ES-I3 (cell line): Measurements from ENCODE around the gene KTN1.

ENCODE experiments used
- H3K36me3 ChIP-seq: 2 replicates; pipeline ENCODE4 v1.6.1; 2013; ENCODE audit warnings: mild to moderate bottlenecking, low read length, control low read depth, moderate library complexity; ENCODE audit not compliant: insufficient read depth
- H3K4me1 ChIP-seq: 2 replicates; pipeline ENCODE4 v1.6.1; 2013; ENCODE audit warnings: mild to moderate bottlenecking, control low read depth, low read length; ENCODE audit not compliant: insufficient read depth
- H3K9ac ChIP-seq: 2 replicates; pipeline ENCODE4 v1.6.1; 2013; ENCODE audit warnings: low read depth, mild to moderate bottlenecking, low read length, moderate library complexity
- H3K9me3 ChIP-seq: 2 replicates; pipeline ENCODE4 v1.6.1; 2013; ENCODE audit warnings: mild to moderate bottlenecking, low read length, moderate library complexity; ENCODE audit not compliant: control insufficient read depth, insufficient read depth

The KTN1 gene

DNA sequence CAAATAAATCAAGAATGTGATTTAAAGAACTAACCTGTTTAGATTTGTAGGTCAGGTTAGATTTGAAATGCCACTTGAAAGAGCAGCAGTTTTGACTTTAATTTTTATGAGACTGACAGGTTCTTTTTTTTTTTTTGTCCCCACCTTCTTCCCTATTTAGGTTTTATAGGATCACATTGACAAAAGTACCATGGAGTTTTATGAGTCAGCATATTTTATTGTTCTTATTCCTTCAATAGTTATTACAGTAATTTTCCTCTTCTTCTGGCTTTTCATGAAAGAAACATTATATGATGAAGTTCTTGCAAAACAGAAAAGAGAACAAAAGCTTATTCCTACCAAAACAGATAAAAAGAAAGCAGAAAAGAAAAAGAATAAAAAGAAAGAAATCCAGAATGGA, 31.9 kb downstream of the KTN1 start:
- peaks cover 27% of the 10 kb centered on the region for H3K4me1 ChIP-seq
- no peak overlapping the region for H3K9ac ChIP-seq
- H3K9me3 ChIP-seq, result no peaks in the 10 kb centered on the region
- peaks cover 9% of the 10 kb centered on the region for H3K36me3 ChIP-seq

DNA sequence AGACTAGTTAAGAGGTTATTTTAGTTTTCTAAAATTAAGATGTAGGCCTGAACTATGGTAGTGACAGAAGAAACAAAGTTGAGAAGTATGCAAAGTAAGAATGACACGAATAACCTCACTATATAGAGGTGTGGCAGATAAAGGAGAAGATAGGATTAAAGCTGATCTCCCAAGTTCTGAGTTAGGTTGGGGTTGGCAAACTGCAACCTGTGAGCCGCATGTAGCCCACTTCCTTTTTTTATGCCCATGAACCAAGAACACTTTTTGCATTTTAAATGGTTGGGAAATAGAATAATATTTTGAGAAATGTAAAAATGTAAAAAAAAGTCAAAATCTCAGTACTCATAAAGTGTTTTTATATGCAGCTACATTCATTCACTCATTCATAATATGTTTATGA, 34.3 kb downstream of the KTN1 start:
- Histone ChIP-seq H3K36me3 (peaks cover 18% of the 10 kb centered on the region), H3K4me1 (peaks cover 15% of the 10 kb centered on the region), H3K9ac (no peak overlapping the region), H3K9me3 (peaks cover 7% of the 10 kb centered on the region)

DNA sequence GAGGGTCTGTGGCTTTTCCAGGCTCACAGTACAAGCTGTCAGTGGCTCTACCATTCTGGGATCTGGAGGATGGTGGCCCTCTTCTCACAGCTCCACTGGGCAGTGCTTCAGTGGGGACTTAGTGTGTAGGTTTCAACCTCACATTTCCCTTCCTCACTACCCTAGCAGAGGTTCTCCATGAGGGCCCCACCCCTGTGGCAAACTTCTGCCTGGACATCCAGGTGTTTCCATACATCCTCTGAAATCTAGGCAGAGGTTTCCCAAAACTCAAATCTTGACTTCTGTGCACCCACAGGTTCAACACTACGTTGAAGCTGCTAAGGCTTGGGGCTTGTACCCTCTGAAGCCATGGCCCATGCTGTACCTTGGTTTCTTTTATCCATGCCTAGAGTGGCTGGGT, 40.3 kb downstream of the KTN1 start:
- peaks cover 16% of the 10 kb centered on the region for H3K9me3 ChIP-seq
- H3K4me1 ChIP-seq, result no peaks in the 10 kb centered on the region
- H3K36me3 ChIP-seq, result peaks cover 33% of the 10 kb centered on the region
- H3K9ac ChIP-seq, result no peak overlapping the region

DNA sequence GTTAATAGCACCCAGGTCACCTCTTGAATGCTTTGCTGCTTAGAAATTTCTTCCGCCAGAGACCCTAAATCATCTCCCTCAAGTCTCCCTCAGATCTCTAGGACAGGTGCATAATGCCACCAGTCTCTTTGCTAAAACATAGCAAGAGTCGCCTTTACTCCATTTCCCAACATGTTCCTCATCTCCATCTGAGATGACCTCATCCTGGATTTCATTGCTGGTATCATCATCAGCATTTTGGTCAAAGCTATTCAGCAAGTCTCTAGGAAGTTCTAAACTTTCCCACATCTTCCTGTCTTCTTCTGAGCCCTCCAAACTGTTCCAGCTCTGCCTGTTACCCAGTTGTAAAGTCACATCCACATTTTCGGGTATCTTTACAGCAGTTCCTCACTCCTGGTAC, 41.0 kb downstream of the KTN1 start:
- no peak overlapping the region for H3K9ac ChIP-seq
- H3K36me3 ChIP-seq, result peaks cover 33% of the 10 kb centered on the region
- H3K9me3 ChIP-seq, result peaks cover 16% of the 10 kb centered on the region
- H3K4me1 ChIP-seq, result no peaks in the 10 kb centered on the region

DNA sequence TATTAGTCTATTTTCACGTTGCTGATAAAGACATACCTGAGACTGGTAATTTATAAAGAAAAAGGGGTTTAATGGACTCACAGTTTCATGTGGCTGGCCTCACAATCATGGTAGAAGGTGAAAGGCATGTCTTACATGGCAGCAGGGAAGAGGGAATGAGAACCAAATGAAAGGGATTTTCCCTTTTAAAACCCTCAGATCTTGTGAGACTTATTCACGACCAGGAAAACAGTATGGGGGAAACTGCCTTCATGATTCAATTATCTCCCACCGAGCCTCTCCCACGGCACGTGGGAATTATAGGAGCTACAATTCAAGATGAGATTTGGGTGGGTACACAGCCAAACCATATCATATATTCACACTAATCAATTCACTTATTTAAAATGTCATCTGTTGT, 41.4 kb downstream of the KTN1 start:
- Histone ChIP-seq H3K9ac (no peak overlapping the region), H3K4me1 (no peaks in the 10 kb centered on the region), H3K9me3 (peaks cover 16% of the 10 kb centered on the region), H3K36me3 (peaks cover 30% of the 10 kb centered on the region)

DNA sequence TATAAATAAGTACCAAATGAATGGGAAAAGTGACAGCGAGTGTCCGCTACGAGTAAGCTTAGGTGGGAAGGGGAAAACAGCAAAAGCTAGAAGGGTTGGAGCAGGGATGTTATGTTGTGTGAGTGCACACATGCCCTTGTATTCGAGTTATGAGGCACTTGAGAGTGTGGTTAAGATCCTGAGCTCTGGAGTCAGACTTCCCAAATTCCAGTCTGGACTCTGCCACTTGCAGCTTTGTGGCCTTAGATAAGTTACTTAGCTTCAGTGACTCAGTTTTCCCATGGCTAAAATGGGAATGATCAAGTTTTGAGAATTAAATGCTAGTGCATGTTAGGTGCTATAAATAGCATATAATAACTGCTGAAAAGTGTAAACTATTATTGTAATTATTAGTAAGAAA, 44.9 kb downstream of the KTN1 start:
- H3K9me3 ChIP-seq, result peaks cover 5% of the 10 kb centered on the region
- H3K36me3 ChIP-seq, result peaks cover 17% of the 10 kb centered on the region
- no peak overlapping the region for H3K9ac ChIP-seq
- no peaks in the 10 kb centered on the region for H3K4me1 ChIP-seq

DNA sequence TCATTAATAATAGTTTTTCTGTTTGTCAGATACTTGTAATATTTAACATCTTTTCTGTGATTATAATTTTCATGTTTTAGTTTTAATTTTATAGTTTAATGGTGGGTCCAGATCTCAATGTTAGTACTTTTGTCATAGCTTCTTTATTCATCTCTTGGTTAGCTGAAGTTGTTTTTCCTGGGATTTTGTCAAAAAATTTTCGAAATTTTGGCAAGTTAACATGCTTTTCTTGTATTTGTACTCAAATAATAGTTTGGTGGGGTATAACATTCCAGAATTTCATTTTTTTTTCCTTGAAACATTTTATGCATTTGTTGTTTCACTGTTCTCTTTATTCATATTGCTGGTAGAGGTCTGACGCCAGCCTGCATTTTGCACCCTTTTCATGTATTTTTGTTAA, 45.5 kb downstream of the KTN1 start:
- H3K36me3 ChIP-seq, result peaks cover 12% of the 10 kb centered on the region
- H3K4me1 ChIP-seq, result no peaks in the 10 kb centered on the region

DNA sequence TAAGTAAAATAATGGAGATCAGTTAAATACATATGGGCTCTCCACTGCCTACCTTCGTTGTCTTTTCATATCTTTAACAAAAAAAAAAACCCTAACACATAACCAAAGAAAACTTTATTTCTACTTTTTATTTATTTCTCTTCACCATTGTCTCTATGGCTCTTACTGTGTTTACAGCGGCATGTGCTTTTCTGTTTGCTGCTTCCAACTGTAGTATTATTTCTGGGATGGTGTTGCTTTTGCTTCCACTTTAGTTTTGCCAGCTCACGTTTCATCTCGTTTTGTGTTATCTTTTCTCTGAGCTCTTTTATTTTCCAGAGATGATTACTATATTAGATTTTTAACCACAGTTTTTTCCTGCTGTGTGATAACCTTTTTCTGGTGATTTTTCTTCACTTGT, 46.1 kb downstream of the KTN1 start:
- Histone ChIP-seq H3K9ac (no peak overlapping the region), H3K9me3 (no peaks in the 10 kb centered on the region), H3K4me1 (no peaks in the 10 kb centered on the region), H3K36me3 (peaks cover 5% of the 10 kb centered on the region)

More for the DNA sequence above, 45.5 kb downstream of the KTN1 start:
- peaks cover 3% of the 10 kb centered on the region for H3K9me3 ChIP-seq
- no peak overlapping the region for H3K9ac ChIP-seq

DNA sequence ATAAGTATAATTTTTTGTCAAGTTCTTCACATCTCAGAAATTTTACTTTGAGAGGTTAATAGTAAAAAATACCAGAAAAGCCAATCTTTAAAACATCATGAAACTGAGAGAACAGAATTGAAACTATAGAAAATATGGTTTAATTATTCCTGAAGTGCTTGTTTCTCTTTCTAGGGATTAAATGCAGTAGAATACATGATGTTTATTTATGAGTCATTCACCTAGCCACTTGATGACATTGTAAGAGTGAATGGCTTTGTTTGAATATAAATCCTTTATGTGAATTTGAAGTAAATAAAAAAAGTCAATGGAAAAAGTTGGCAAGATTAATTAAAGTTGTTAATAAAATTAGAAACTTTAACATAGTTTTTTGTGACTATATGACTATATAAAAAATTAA, 48.4 kb downstream of the KTN1 start:
- Histone ChIP-seq H3K36me3 (peaks cover 5% of the 10 kb centered on the region), H3K4me1 (no peaks in the 10 kb centered on the region), H3K9ac (no peak overlapping the region), H3K9me3 (no peaks in the 10 kb centered on the region)

DNA sequence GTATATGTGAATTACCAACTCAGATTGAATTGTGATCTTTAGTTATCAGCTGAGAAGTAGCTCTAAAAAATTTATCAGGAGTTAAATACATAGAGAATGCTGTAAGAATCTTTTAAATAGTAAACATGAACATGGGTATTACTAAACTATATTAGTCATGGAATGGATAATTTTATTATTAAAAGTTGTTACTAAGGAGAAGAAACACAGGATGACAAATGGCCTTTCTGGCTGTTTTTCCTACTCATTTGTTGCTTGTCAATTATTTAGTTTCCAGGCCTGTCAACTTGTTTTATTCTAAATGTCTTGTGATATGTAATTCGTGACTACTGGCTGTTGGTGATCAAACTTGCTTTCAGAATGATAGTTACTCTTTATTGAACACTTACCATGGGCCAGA, 58.7 kb downstream of the KTN1 start:
- H3K9ac ChIP-seq, result no peak overlapping the region
- no peaks in the 10 kb centered on the region for H3K9me3 ChIP-seq
- peaks cover 19% of the 10 kb centered on the region; the same call in 1 of the 2 replicates for H3K4me1 ChIP-seq
- H3K36me3 ChIP-seq, result peaks cover 10% of the 10 kb centered on the region

DNA sequence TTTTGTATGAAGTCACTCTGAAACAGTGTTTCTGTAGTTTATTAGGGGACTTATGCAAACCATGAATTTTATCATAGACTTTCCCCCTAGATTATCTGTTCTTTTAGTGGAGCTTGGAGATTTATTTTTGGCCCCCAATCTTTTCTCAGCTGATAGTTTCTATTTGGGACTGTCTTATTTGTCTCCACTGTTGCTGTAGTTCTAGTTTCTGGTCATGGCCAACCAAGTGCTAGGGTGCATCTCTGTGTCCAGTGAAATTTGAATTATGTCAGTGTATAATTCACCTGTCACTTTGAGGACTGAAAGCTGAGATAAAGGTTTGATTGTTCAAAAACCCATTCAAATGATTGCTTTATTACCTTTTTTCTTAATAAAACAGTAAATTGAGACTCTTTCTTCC, 61.3 kb downstream of the KTN1 start:
- H3K36me3 ChIP-seq, result peaks cover 5% of the 10 kb centered on the region; the same call in 1 of the 2 replicates
- H3K9ac ChIP-seq, result no peak overlapping the region
- no peaks in the 10 kb centered on the region for H3K9me3 ChIP-seq
- peaks cover 19% of the 10 kb centered on the region; the same call in 1 of the 2 replicates for H3K4me1 ChIP-seq

DNA sequence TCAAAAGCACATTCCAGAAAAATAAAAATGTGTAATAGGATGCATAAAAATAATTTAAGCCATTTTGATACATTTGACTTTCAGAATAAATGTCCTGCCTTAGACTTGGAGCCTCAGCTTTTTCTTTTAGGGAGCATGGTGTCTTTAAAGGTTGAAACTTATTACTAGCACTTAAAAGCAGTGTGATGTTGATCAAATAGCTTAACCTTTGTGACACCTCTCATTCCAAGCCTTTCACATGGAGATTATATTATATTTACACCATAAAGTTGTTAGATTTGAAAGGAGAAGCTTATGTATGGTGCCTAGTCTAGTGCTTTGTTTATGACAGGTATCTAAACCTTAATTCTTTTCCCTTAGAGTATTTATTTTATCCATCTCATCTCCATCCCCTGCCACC, 61.9 kb downstream of the KTN1 start:
- no peaks in the 10 kb centered on the region for H3K9me3 ChIP-seq
- H3K9ac ChIP-seq, result no peak overlapping the region
- peaks cover 2% of the 10 kb centered on the region; the same call in 1 of the 2 replicates for H3K36me3 ChIP-seq
- H3K4me1 ChIP-seq, result peaks cover 19% of the 10 kb centered on the region; the same call in 1 of the 2 replicates

DNA sequence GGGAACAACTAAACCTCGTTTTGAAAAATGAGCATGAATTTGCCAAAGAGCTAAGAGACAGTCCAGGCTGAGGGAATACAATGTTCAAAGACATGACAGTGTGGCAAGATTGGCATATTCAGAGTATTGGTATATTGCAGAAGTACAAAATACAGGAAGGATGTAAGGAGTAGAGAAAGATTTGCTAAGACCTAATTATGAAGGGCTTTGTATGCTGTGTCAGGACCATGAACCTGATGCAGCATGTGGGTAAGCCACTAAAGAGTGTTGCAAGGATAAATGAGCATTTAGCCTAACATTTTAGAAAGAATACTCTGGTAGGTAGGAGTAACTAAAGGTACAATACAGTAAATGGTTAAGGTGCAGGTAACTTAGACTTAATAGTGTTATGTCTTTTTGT, 65.1 kb downstream of the KTN1 start:
- no peak overlapping the region for H3K9ac ChIP-seq
- H3K36me3 ChIP-seq, result no peaks in the 10 kb centered on the region; the same call in 1 of the 2 replicates
- peaks cover 19% of the 10 kb centered on the region; the same call in 1 of the 2 replicates for H3K4me1 ChIP-seq
- no peaks in the 10 kb centered on the region for H3K9me3 ChIP-seq

DNA sequence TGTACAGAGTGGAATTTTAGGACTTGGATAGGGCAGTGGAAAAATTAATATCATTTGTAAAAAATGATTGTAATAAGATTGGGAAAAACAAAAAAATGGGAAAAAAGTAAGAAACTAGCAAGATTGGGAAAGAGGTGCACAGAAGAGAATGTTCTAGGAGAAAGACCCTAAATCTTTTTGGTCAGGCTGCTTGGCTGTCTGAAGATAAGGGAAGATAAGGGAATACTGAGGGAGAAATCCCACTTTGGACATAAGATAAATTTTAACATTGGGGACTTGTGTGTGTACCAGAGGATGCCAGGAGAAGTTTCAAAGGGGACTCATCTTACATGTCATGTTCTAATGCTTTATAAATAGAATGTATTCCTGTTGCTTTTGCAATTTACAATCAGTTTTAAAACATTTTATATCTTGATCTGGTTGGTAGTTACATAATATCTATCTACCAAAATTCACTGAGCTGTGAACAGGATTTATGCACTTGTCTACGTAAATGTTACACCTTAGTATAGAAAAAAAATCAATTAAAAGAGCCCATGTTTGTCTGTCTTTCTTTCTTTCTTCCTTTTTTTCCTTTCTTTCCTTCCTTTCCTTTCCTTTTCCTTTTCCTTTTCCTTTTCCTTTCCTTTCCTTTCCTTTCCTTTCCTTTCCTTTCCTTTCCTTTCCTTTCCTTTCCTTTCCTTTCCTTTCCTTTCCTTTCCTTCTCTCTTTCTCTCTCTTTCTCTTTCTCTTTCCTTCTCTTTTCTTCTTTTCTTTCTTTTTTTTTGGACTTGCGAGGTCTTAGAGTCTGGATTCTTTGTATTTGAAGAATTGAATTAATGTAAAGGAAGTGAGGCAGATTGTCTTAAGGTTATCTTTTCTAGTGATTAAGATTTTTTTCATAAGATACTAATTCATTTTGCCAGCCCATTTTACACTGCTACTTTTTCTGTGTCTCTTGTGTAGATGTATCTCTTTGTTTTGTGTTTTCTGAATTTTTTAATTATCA, 66.1 kb downstream of the KTN1 start:
- Histone ChIP-seq H3K9ac (no peak overlapping the region), H3K4me1 (peaks cover 12% of the 10 kb centered on the region; the same call in 1 of the 2 replicates), H3K9me3 (no peaks in the 10 kb centered on the region), H3K36me3 (no peaks in the 10 kb centered on the region; the same call in 1 of the 2 replicates)

DNA sequence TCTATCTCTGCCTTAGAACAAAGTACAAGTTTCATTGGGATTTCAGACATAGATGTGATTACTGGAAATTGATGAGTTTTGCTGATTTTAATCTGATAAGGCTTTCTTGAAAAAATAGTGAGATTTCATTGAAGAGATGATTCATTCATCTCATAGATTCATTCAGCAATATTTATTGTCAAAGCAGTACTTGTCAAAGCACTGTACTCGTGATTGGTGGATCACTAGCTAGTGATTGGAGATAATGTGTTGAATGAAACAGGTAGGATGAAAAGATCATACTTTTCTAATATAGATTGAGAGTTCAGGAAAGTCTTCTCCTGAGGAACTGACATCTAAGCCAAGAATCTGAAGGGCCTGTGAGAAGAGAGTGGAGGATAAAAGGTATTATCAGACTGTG, 71.0 kb downstream of the KTN1 start:
- no peaks in the 10 kb centered on the region for H3K9me3 ChIP-seq
- peaks cover 5% of the 10 kb centered on the region; the same call in 1 of the 2 replicates for H3K36me3 ChIP-seq
- H3K9ac ChIP-seq, result no peak overlapping the region
- no peaks in the 10 kb centered on the region for H3K4me1 ChIP-seq
